ENCODE data around the gene DHX58. TPM values are rescaled to one million over a fixed set of nuclear protein-coding genes. Genes with fewer than 3 reads are reported as not detected.

DHX58 gene
- total and polyA plus RNA-seq, 2 donors (not counting 3 experiments of a cell fraction or from before 2014, with no cell fraction given) = 3.1 to 9.0 TPM

DNA sequence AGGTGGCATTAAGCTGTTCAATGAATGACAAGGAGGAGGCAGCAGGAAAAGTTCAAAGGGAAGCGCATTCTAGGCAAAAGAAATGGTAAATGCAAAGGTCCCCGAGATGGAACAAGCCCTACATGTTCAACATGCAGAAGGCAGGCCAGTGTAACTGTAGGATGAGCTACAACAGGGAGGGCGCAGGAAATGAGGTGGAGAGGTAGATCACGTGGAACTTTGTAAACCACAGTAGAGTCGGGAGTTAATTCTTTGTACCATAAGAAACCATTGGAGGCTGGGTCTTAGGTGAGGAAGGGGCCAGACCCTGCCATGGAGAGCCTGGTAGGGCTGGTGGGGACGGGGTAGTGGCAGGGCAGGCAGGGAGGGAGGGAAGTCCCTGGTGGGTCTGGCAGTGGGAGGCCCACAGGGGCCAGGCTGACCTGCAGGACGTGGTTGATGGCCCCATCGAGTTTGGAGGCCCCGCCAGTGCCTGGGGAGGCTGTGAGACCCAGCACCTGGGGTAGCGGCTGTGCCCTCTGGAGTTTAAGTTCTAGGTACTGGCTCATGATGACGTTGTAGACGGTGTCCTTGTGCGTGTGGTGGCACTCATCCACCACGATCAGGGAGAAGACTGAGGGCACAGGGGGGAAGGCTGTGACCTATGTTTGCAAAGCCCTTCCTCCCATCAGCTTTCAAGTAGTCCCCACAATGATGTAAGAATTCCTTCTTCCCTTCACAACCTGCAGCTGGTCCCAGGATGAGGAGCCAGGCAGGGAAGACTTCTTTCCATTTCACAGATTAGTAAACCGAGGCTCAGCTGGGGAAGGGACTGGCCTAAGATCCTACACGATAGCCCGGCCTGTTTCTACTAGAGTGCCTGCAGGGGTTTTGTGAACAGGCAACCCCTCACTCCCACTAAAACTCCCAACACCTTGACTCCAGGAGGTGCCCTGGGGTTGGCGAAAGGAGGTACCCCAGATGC is 1.9 kb downstream of the DHX58 start:
- Histone ChIP-seq H4K20me1 (replicated peaks; ENCODE audit: control insufficient read depth, extremely low read depth, insufficient read depth, low read length) (no peaks in the 10 kb centered on the region), H3K27ac (ENCODE audit: insufficient read depth, low read depth, low read length) (no peak overlapping the region), H3K9me3 (replicated peaks; ENCODE audit: control insufficient read depth, insufficient read depth, low read length) (no peaks in the 10 kb centered on the region), H3K9me1 (replicated peaks; ENCODE audit: control insufficient read depth, extremely low read depth, insufficient read depth, low read length) (no peaks in the 10 kb centered on the region), H3K36me3 (ENCODE audit: control insufficient read depth in 2 of 2, extremely low read depth in 1 of 2, insufficient read depth in 2 of 2, low read length in 2 of 2) (no peaks in the 10 kb centered on the region), H2AFZ (ENCODE audit: low read depth, low read length) (no peak overlapping the region), H3K4me2 (ENCODE audit: insufficient read depth, low read length) (no peak overlapping the region), H3K27me3 (ENCODE audit: control insufficient read depth in 2 of 2, insufficient read depth in 2 of 2, low read length in 2 of 2) (no peaks in the 10 kb centered on the region), H3K9ac (replicated peaks; ENCODE audit: extremely low read depth, insufficient read depth, low read length) (no peak overlapping the region), H3K4me1 (ENCODE audit: control insufficient read depth, extremely low read depth, insufficient read depth, low read length) (peaks cover 9% of the 10 kb centered on the region), H3K79me2 (ENCODE audit: control insufficient read depth, insufficient read depth, low read length) (no peaks in the 10 kb centered on the region), H3K4me3 (replicated peaks in 1 of 3; ENCODE audit: insufficient read depth in 1 of 3, low read depth in 1 of 3, low read length in 3 of 3) (no peak overlapping the region)
- dilution Hi-C loops (cut with MboI; ENCODE audit: extremely low pct_ligation_motif_present, low sequenced_read_pairs) (loop anchor here (25.0 kb wide), 1 partner anchor 148 kb away; the partner anchor contains the start of gene CNP), intact Hi-C loops (cut with micrococcal nuclease) (no loop called here)
- ChIA-PET POLR2A (no interaction called here), CTCF (interaction anchor here (1.0 to 1.6 kb wide), 3 partner anchors 9 to 147 kb away, joined by 4 to 8 read pairs (median 6); no protein-coding TSS in a partner anchor)
- DNase-seq (ENCODE audit: low read depth, low spot score) = no peak
- no TSS peak for BruUV-seq (replicated peaks)
- TF ChIP-seq POLR2A (IDR thresholded peaks at IDR 0.05; ENCODE audit: low read depth, low read length) (no peak), GATA2 (IDR thresholded peaks at IDR 0.05; ENCODE audit: insufficient read depth, insufficient read length, low read depth, low read length) (no peak), MYC (IDR thresholded peaks at IDR 0.05; ENCODE audit: low read depth, low read length) (no peak), EZH2 (IDR thresholded peaks at IDR 0.05; ENCODE audit: borderline replicate concordance, low read depth, low read length, severe bottlenecking) (no peak), FOS (IDR thresholded peaks at IDR 0.05; ENCODE audit: borderline replicate concordance, insufficient read depth, low read length) (no peak), POLR2AphosphoS5 (IDR thresholded peaks at IDR 0.05; ENCODE audit: insufficient read depth, low read depth, low read length) (no peak), JUN (IDR thresholded peaks at IDR 0.05; ENCODE audit: borderline replicate concordance, insufficient read depth, insufficient read length, low read depth) (no peak)
- TF ChIP-seq, protein P1, sequence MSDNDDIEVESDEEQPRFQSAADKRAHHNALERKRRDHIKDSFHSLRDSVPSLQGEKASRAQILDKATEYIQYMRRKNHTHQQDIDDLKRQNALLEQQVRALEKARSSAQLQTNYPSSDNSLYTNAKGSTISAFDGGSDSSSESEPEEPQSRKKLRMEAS (IDR thresholded peaks at IDR 0.05; ENCODE audit: insufficient read depth, insufficient read length) = no peak
- TF ChIP-seq, protein P2, sequence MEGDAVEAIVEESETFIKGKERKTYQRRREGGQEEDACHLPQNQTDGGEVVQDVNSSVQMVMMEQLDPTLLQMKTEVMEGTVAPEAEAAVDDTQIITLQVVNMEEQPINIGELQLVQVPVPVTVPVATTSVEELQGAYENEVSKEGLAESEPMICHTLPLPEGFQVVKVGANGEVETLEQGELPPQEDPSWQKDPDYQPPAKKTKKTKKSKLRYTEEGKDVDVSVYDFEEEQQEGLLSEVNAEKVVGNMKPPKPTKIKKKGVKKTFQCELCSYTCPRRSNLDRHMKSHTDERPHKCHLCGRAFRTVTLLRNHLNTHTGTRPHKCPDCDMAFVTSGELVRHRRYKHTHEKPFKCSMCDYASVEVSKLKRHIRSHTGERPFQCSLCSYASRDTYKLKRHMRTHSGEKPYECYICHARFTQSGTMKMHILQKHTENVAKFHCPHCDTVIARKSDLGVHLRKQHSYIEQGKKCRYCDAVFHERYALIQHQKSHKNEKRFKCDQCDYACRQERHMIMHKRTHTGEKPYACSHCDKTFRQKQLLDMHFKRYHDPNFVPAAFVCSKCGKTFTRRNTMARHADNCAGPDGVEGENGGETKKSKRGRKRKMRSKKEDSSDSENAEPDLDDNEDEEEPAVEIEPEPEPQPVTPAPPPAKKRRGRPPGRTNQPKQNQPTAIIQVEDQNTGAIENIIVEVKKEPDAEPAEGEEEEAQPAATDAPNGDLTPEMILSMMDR (IDR thresholded peaks at IDR 0.05; ENCODE audit: extremely low read depth in 1 of 2, insufficient read depth in 1 of 2, low read depth in 1 of 2, low read length in 2 of 2) = no peak
- FAIRE-seq = no peak

All from endothelial cell of umbilical vein (primary cell).